NT2/D1 (cell line): ENCODE data around the gene GBP5.

Experiments
- YY1 ChIP-seq: IDR thresholded peaks from 2 replicates; pipeline ENCODE4 v1.6.1; 2011; ENCODE audit not compliant: insufficient read length, insufficient read depth
- ZNF274 ChIP-seq: IDR thresholded peaks from 2 replicates; pipeline ENCODE4 v1.6.1; 2011; ENCODE audit warnings: mild to moderate bottlenecking, low read depth, low read length

GRCh38 chr1:89274411-89274857 is 1.8 kb upstream of the GBP5 start:
- TF ChIP-seq ZNF274 (no peak), YY1 (no peak)
